HG02870 (cell line): Measurements from ENCODE around the gene PAN3.

Source experiments
- ATAC-seq: cut with Tn5 transposase; IDR thresholded peaks from one replicate; pipeline ENCODE4 v1.9.1; 2021; ENCODE audit warnings: mild to moderate bottlenecking, moderate library complexity; ENCODE audit not compliant: unreplicated experiment

The PAN3 gene

DNA sequence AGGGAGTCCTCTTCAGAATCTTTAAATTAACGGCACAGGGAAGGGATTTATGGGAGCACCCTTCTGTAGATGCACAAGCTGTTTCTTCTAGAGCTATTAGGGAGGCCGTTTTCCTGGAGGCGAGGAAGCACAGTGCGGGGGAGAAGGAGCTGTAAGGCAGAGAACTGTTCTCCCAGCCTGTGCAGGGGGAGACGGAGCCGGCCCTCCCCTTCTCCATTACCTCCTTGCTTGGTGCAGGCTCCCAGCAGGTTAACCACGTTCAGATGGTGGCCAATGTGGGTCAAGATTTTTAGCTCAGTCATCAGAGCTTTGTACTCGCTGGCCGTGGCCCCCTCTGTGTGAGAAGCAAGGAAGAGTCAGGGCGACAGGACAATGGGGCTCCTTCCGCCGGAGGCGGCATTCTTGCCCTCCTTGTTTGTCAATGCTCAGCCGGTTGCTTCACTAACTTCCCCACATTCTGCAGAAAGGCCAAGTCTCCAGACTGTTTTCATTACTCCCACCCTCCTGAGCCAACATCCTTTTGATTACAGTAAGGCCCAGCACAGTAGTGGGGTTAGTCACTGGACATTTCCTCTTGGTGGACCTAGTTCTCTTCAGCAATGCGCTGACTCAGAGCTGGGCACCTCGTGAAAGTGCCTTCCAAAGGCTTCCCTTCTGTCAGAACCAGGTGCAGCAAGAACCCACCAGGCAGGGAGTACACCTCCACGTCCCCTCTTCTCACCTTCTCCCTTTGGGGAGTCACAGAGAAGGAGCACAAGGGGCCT is 191.2 kb downstream of the PAN3 start:
- no peak for ATAC-seq

DNA sequence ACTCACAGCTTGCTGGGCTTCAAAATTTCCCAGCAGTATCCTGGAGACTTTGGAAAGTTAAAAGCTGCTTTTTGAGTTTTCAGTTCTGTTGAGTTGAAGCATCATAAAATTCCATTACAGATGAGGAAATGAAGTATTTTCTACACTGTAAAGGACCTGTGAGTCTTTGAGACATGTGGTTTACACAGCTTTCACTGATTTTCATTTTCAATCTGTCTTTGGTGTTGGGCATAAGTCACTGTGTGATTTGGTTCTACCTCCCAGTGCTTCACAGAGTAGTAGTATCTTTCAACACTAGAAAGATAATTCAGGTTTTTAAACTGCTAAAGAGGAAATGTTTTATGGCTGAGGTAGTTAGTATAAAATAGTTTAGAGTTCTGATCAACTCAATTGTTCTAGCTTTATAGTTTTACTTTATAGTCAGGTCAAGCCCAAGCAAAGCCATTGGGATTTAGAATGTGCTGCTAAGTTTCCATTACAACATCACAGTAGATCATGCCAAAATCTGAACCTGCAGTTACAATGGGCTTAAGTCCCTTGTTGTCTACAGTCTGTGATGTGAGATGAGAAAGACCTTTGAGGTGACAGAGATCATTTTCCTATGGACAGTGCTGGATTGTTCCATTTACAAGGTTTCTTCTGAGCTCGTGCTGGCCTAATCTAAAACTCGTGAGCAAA is 195.0 kb downstream of the PAN3 start:
- ATAC-seq = no peak

DNA sequence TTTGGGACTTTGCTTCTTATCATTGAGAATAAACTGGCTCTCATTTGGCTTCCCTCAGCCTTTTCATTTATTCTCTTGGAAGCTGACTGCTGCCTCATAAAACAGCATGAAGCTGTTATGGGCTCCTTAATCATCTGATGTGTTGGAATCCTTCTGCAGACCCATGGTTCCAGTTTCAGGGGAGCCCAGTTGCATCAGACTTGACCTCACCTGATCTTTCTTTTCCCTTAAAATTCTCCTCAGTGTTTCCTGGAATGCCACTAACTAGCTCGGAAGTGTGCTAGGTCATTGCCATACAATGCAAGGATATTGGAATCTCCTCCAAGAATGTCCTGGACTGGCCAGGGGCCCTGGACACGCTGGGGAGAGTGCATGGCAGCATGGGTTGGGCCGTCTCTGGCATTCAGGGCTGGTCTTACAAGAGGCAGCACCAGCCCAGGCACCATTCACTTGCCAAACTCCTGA is 197.9 kb downstream of the PAN3 start:
- ATAC-seq = no peak

DNA sequence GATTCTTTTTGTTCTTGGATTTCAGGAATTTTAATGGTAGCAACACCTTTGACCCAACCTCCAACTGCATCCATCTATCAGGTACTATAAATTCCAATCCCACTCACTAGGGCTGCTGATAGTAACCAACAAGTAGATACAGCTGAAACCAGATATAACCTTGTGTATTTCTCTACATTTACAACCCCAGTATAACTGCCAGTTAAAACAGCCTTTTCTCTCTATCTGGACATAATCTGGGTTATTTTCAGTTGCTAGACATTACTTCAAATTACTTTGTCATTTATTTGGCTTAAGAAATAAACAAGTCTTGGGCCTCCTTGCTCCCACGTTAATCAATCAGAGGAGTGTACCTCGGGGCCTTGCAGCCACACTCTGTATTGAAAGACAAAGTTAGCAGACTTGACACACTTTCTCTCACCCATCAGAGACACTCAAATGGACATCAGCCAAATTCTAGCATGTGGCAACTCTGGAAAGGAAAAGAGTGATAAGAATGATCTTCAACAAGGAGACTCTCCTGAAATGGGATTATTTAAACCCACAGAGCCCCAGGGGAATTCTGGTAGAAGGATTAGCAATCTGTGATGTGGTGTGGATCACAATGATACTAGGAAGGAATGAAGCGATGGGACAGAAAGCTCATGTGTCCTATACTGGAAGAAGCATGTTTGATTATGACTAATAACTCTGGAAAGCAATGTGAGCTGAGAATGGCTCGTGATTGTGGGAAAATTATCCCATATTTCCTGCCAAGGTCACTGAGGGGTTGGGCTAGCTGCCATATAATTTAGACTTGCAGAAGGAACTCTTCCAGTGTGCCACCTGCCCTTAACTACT is 199.0 kb downstream of the PAN3 start:
- ATAC-seq = no peak

DNA sequence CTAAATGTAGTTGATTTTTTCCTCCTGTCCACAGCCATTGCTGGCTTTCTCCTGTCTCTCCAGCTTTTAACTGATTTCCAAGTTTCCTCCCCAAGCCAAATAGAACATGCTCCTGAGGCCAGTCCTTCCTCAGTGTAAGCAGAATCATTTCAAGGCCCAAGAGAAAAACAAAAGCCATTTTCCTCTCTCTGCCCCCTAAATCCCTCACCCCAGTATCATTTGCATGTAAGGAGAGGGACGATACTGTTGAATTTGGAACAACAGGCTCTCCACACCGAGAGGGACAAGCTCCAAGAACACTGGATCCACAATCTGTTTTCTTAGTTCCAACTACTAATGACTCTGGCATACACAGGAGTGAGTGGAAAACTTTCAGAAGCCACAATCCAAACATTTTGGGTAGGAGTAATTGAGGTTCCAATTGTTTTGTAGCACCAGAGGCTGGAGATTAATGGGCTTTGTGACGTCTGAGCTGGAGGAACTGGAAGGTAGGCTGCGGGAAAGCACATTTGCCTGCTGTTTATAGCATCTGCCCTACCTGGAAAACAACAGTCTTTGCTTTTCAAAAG is 199.7 kb downstream of the PAN3 start:
- ATAC-seq = no peak

DNA sequence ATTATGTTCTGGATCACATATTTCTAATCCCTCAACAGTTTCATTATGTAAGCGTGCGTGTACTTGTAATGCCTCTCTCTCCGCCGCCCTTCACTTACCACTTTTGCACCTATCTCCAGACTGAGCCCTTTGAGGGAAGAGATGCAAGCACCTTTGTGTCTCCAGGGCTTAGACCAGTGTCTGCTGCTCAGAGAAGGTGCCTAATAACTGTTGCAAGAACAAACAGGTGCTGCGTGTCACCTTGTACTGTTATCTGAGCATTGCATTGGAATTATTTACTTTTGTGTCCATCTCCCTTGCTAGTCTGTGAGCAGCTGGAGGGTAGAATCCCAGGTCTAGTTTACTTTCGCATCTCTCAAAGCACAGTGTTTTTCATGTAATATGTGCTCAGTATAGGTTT is 200.4 kb downstream of the PAN3 start:
- ATAC-seq = no peak

DNA sequence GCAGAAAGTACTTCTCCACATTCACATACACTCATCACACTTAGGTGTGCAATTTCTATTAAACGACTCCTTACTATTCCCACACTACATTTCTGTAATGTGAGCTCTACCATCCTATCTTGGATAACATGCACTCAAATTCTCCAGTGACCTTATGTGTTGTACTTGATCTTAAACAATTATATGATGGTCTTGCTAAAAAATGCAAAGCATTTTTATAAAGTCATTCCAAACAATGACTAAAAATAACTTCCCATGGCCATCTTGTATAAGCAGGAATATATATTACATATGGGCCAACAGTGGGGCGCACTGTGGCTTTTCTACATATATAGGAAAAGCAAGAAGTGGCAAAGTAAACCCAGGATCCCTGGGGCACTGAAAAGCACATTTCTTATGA is 201.1 kb downstream of the PAN3 start:
- ATAC-seq = no peak

DNA sequence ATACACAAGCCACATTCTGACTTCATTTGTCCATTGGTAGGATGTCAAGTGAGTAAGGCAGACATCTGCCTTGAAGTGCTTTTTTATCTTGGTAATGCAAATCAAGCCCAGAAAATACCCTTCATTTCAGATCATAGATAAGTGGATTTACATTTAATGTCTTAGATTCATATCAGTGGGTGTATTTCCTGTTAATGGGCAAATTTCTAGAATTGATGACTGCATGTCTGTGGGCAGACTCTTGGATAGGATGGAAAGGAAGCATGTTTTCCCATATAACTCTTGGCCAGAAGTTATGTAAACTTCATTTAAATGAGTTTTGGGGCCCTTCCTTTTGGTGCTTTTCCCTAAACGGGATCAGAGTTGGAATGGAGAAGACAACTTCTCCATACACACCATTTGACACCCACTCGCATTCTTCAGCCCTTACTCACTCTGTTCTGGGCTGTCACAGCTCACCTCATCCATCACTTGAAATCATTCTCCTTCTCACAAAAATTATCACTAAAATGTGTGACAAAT is 202.0 kb downstream of the PAN3 start:
- ATAC-seq = no peak

DNA sequence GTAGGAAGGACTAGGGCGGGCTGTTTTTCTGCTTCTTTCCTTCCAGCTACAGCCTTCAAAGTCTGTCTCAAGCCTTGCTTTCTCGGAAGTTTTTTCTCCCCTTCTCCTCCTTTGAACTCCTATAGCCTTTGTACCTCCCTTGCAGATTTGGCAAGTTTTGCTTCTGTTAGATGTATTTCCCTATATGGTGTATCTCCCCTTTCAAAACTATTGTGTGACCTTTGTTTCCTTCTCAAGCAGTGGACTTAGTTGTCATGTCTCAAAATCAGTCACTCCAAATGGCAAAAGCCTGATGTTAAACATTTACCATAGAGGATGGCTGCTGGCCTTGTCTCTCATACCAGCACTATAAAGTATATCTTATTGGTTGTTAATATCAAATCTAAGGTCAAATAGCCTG is 203.9 kb downstream of the PAN3 start:
- no peak for ATAC-seq

DNA sequence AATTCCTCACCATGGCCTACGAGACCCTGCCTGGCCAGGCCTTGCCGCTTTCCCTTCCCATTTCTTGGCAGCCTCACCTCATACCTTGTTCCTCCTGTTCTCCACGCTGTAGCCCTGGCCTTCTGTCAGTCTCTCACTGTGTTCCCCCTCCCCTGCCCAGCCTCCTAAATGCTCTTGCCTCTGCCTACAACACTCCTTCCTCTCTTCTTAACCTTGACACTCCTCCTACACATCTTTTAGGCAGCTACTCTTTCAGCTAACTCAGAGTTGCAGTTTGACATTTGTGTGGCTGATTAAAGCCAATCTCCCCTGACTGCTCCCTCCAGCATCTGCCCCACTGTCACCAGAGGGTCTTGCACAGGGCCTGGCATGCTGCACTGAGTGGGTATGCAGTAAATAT is 205.8 kb downstream of the PAN3 start:
- no peak for ATAC-seq
